SH-SY5Y (cell line): ENCODE results near the gene NKX2-3.

Experiments used
- GATA2 ChIP-seq: IDR thresholded peaks from 2 replicates; pipeline ENCODE4 v1.6.1; 2011; ENCODE audit warnings: mild to moderate bottlenecking, low read depth, low read length
- GATA3 ChIP-seq: IDR thresholded peaks from 2 replicates; pipeline ENCODE4 v1.6.1; 2011; ENCODE audit warnings: low read depth, mild to moderate bottlenecking, low read length, moderate library complexity

GRCh38 chr10:99532687-99533495 is at the start of gene NKX2-3:
- TF ChIP-seq GATA2, result no peak
- no peak for TF ChIP-seq GATA3
